Measurements from ENCODE around the gene HGFAC. TPM values are rescaled to one million over a fixed set of nuclear protein-coding genes. Genes with fewer than 3 reads are reported as not detected.

The HGFAC gene
- total RNA-seq, 1 experiment from 2014 or later = 1.3 TPM

DNA sequence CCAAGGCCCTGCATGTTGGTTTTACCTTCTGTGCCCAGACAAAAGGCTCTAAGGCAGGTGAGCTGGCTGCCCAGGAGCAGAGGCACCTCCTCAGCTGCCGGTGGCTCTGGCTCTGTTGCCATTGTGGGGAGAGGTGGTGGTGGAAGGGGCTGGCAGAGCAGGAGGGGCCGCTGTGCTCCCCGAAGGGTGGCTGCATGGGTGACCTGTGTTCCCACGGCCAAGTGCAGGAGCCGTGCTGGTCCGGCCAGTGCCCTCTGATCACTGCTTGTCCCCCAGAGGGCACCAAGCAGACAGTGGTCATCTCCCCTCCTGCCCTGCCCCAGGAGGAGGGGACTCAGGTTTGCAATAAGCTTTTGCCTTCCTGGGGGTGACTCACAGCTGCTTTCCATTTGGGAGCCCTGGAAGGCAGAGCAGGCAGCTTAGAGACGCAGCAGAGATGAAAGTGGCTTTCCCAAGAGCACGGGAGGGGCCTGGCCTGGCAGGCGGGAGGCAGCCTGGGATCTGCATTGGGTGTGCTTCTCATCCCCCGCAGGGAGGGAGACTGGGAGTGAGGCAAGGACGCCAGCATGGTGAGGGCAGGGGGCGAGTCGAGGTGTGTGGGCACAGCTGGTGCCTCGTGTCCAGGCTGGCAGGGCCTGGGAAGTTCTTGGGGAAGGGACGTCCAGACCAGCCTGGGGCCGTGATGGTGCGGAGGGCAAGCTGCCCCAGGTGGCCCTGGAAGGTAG is 50.1 kb downstream of the HGFAC start:
- H2AFZ ChIP-seq = no peak overlapping the region
- DNase-seq = no peak
- no peak overlapping the region for H3K4me3 ChIP-seq
- no peaks in the 10 kb centered on the region for H3K4me1 ChIP-seq (replicated peaks; ENCODE audit: insufficient read depth)
- no TSS peak for BruUV-seq (replicated peaks)
- no peaks in the 10 kb centered on the region for H3K79me2 ChIP-seq (ENCODE audit: low read depth)
- H3K27ac ChIP-seq = no peak overlapping the region
- H3K9me2 ChIP-seq (ENCODE audit: insufficient read depth) = no peaks in the 10 kb centered on the region
- no peaks in the 10 kb centered on the region for H3K36me3 ChIP-seq (ENCODE audit: low read depth)
- no peaks in the 10 kb centered on the region for H4K20me1 ChIP-seq (ENCODE audit: insufficient read depth)
- H3K4me2 ChIP-seq = no peak overlapping the region
- ChIA-PET POLR2A (ENCODE audit: unreplicated experiment) (no interaction called here), CTCF (no interaction called here)
- H3K27me3 ChIP-seq (ENCODE audit: insufficient read depth, low read depth) = no peaks in the 10 kb centered on the region
- intact Hi-C loops (cut with micrococcal nuclease; ENCODE audit: unreplicated experiment) = no loop called here
- no peak for TF ChIP-seq EZH2 (IDR thresholded peaks at IDR 0.05; ENCODE audit: low read depth)
- TF ChIP-seq, protein P1, sequence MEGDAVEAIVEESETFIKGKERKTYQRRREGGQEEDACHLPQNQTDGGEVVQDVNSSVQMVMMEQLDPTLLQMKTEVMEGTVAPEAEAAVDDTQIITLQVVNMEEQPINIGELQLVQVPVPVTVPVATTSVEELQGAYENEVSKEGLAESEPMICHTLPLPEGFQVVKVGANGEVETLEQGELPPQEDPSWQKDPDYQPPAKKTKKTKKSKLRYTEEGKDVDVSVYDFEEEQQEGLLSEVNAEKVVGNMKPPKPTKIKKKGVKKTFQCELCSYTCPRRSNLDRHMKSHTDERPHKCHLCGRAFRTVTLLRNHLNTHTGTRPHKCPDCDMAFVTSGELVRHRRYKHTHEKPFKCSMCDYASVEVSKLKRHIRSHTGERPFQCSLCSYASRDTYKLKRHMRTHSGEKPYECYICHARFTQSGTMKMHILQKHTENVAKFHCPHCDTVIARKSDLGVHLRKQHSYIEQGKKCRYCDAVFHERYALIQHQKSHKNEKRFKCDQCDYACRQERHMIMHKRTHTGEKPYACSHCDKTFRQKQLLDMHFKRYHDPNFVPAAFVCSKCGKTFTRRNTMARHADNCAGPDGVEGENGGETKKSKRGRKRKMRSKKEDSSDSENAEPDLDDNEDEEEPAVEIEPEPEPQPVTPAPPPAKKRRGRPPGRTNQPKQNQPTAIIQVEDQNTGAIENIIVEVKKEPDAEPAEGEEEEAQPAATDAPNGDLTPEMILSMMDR (conservative IDR thresholded peaks at IDR 0.05) = no peak
- H3F3A ChIP-seq (ENCODE audit: insufficient read depth, low read depth) = no peaks in the 10 kb centered on the region
- no peaks in the 10 kb centered on the region for H3K9me3 ChIP-seq (ENCODE audit: insufficient read depth, low read depth)

DNA sequence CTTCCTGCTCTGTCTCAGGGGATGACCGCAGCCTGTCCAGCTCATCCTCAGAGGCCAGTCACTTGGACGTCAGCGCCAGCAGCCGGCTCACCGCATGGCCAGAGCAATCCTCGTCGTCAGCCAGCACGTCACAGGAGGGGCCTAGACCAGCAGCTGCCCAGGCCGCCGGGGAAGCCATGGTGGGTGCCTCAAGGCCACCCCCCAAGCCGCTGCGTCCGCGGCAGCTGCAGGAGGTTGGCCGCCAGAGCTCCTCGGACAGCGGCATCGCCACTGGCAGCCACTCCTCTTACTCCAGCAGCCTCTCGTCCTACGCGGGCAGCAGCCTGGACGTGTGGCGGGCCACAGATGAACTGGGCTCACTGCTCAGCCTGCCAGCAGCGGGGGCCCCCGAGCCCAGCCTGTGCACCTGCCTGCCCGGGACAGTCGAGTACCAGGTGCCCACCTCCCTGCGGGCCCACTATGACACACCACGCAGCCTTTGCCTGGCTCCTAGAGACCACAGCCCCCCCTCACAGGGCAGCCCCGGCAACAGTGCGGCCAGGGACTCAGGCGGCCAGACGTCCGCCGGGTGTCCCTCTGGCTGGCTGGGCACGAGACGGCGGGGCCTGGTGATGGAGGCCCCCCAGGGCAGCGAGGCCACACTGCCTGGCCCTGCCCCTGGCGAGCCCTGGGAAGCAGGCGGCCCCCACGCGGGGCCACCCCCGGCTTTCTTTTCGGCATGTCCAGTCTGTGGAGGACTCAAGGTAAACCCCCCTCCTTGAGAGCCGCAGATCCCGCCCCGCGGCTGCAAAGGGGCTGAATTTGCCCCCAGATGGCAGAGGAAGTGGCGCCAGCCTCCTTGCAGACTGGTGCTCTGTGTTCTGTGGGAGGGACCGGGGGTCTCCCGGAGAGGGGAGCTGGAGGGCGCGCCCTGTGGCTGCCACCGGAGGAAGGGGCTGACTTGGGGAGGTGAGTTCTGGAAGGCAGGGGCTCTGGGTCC is 51.3 kb downstream of the HGFAC start:
- H3K36me3 ChIP-seq (ENCODE audit: low read depth) = no peaks in the 10 kb centered on the region
- ChIA-PET CTCF (no interaction called here), POLR2A (ENCODE audit: unreplicated experiment) (no interaction called here)
- H3K79me2 ChIP-seq (ENCODE audit: low read depth) = no peaks in the 10 kb centered on the region
- no peak overlapping the region for H3K27ac ChIP-seq
- no peak overlapping the region for H3K4me3 ChIP-seq
- H3K9me3 ChIP-seq (ENCODE audit: insufficient read depth, low read depth) = no peaks in the 10 kb centered on the region
- H3K9me2 ChIP-seq (ENCODE audit: insufficient read depth) = no peaks in the 10 kb centered on the region
- no peak overlapping the region for H3K4me2 ChIP-seq
- TF ChIP-seq EZH2 (IDR thresholded peaks at IDR 0.05; ENCODE audit: low read depth) = no peak
- TF ChIP-seq, protein P1 (conservative IDR thresholded peaks at IDR 0.05) = no peak
- H4K20me1 ChIP-seq (ENCODE audit: insufficient read depth) = no peaks in the 10 kb centered on the region
- no peak for DNase-seq
- BruUV-seq (replicated peaks) = no TSS peak
- no peaks in the 10 kb centered on the region for H3K27me3 ChIP-seq (ENCODE audit: insufficient read depth, low read depth)
- intact Hi-C loops (cut with micrococcal nuclease; ENCODE audit: unreplicated experiment) = no loop called here
- no peaks in the 10 kb centered on the region for H3K4me1 ChIP-seq (replicated peaks; ENCODE audit: insufficient read depth)
- no peaks in the 10 kb centered on the region for H3F3A ChIP-seq (ENCODE audit: insufficient read depth, low read depth)
- H2AFZ ChIP-seq = no peak overlapping the region

DNA sequence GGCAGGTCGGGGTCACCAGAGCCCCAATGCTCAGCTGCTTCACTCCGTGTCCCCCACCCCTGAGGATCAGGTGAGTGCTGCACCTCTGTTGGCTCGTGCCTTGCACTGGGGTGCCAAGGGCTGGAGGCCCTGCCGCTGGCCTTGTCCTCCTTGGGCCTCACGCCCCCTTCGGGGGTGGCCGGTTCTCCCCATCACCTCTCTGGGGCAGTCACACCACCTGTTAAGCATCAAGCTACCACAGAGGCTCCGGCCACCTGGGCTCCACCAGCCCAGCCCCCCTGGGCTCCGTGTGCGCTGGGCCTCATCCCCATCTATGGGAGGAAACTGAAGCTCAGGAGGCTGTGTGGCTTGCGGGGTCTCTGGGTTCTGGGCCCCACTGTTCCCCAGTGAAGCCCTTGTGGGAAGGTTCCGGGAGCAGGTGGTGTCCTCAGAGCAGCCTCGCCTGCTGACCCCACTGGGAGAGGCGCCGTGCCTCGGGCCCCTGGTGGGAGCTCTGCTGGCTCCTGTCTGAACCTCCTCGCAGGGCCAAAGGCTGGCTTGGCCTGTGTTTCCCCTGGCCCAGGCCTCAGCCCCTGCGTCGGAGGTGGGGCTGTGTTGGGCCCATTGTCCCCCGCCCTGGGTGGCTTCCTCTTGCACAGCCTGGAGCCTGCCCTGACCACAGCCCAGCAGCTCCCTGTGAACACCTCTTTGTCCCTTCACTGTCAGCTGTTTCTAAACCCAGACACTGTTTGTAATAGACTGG is 52.1 kb downstream of the HGFAC start:
- Histone ChIP-seq H3K4me1 (replicated peaks; ENCODE audit: insufficient read depth) (no peaks in the 10 kb centered on the region), H3K4me2 (no peak overlapping the region), H3K36me3 (ENCODE audit: low read depth) (no peaks in the 10 kb centered on the region), H3K27ac (no peak overlapping the region), H3F3A (ENCODE audit: insufficient read depth, low read depth) (no peaks in the 10 kb centered on the region), H4K20me1 (ENCODE audit: insufficient read depth) (no peaks in the 10 kb centered on the region), H3K27me3 (ENCODE audit: insufficient read depth, low read depth) (no peaks in the 10 kb centered on the region), H3K4me3 (no peak overlapping the region), H2AFZ (no peak overlapping the region), H3K9me3 (ENCODE audit: insufficient read depth, low read depth) (no peaks in the 10 kb centered on the region), H3K79me2 (ENCODE audit: low read depth) (no peaks in the 10 kb centered on the region), H3K9me2 (ENCODE audit: insufficient read depth) (no peaks in the 10 kb centered on the region)
- TF ChIP-seq EZH2 (IDR thresholded peaks at IDR 0.05; ENCODE audit: low read depth) = no peak
- TF ChIP-seq, protein P1 (conservative IDR thresholded peaks at IDR 0.05) = no peak
- DNase-seq = no peak
- intact Hi-C loops (cut with micrococcal nuclease; ENCODE audit: unreplicated experiment) = no loop called here
- CTCF ChIA-PET = no interaction called here
- BruUV-seq (replicated peaks) = no TSS peak
- POLR2A ChIA-PET (ENCODE audit: unreplicated experiment) = interaction anchor here (0.5 kb wide), 1 partner anchor 396 kb away, joined by 3 read pairs; no protein-coding TSS in a partner anchor

Measured in PC-9 (cell line).